Measurements from ENCODE around the gene VAC14. TPM values are rescaled to one million over a fixed set of nuclear protein-coding genes. Genes with fewer than 3 reads are reported as not detected.
A peak's percentile ranks its signal among the peaks of the same experiment; 100 is the strongest.

The VAC14 gene
- total RNA-seq, 1 experiment from 2014 or later: 49.9 TPM

- Histone ChIP-seq H3K9me3 (ENCODE audit: control insufficient read depth, low read depth, low read length) (no peaks in the 10 kb centered on the region), H4K20me1 (ENCODE audit: control insufficient read depth, insufficient read depth, insufficient read length) (no peaks in the 10 kb centered on the region), H3K4me1 (ENCODE audit: insufficient read depth, low read length) (peaks cover 9% of the 10 kb centered on the region; the same call in 1 of the 2 replicates), H2BK15ac (ENCODE audit: low read depth, low read length) (no peak overlapping the region), H2BK12ac (ENCODE audit: insufficient read length, low read depth, low read length) (no peak overlapping the region), H4K91ac (ENCODE audit: insufficient read length, low read depth, low read length) (no peak overlapping the region), H2AFZ (ENCODE audit: low read length) (no peak overlapping the region), H3K79me2 (ENCODE audit: insufficient read depth, low read length) (no peaks in the 10 kb centered on the region), H3K56ac (ENCODE audit: insufficient read length, low read depth, low read length) (no peak overlapping the region), H3K4me2 (ENCODE audit: insufficient read depth, insufficient read length, low read length) (no peak overlapping the region), H2BK20ac (ENCODE audit: low read depth, low read length, poor library complexity, severe bottlenecking) (no peak overlapping the region), H3T11ph (ENCODE audit: low read length) (no peak overlapping the region), H2BK120ac (ENCODE audit: low read depth, low read length, poor library complexity, severe bottlenecking) (no peak overlapping the region), H3K27ac (ENCODE audit: insufficient read length, low read depth, low read length) (no peak overlapping the region), H4K8ac (replicated peaks; ENCODE audit: insufficient read length, low read depth, low read length) (no peak overlapping the region), H3K14ac (ENCODE audit: insufficient read depth, low read length) (no peak overlapping the region), H2AK5ac (ENCODE audit: insufficient read length, low read length) (no peak overlapping the region), H3K27me3 (ENCODE audit: insufficient read depth, low read length) (no peaks in the 10 kb centered on the region), H3K23ac (ENCODE audit: insufficient read length, low read depth, low read length) (no peak overlapping the region), H2BK5ac (ENCODE audit: insufficient read length, low read length) (no peak overlapping the region), H3K9ac (ENCODE audit: extremely low read depth, insufficient read length, low read length) (no peak overlapping the region), H3K4ac (ENCODE audit: low read depth, low read length) (no peak overlapping the region), H4K5ac (ENCODE audit: insufficient read length, low read depth, low read length) (no peak overlapping the region), H3K18ac (ENCODE audit: insufficient read length, low read depth, low read length) (no peak overlapping the region), H3K23me2 (ENCODE audit: insufficient read length, low read depth, low read length, poor library complexity, severe bottlenecking) (no peaks in the 10 kb centered on the region), H3K79me1 (ENCODE audit: insufficient read depth, low read depth, low read length, poor library complexity, severe bottlenecking) (no peaks in the 10 kb centered on the region)
- Mint-ChIP-seq H3K27ac (peak overlapping the region in 1 of 3 experiments; percentile 84; a peak in 2 of 7 replicates), H3K9me3 (no peaks in the 10 kb centered on the region), H3K4me3 (no peak overlapping the region), H3K27me3 (ENCODE audit: low read depth) (no peaks in the 10 kb centered on the region), H3K36me3 (ENCODE audit: insufficient read depth in 1 of 3, low read depth in 3 of 3) (peaks cover 0 to 6% (median 0%) of the 10 kb centered on the region in 3 experiments; a peak in 2 of 7 replicates), H3K4me1 (peaks cover 52 to 59% of the 10 kb centered on the region in 2 experiments)
- no CpG with 5 or more reads among the region's 10 CpGs for WGBS (ENCODE audit: extremely low coverage, insufficient read length, low lambda C conversion rate)
- DNase-seq: no peak
- TF ChIP-seq CTCF (conservative IDR thresholded peaks at IDR 0.05): no peak
Measured at GRCh38 chr16:70713824-70714223, 87.1 kb downstream of the VAC14 start.
